ENCODE measurements around the gene LSP1.

Gene LSP1

DNA sequence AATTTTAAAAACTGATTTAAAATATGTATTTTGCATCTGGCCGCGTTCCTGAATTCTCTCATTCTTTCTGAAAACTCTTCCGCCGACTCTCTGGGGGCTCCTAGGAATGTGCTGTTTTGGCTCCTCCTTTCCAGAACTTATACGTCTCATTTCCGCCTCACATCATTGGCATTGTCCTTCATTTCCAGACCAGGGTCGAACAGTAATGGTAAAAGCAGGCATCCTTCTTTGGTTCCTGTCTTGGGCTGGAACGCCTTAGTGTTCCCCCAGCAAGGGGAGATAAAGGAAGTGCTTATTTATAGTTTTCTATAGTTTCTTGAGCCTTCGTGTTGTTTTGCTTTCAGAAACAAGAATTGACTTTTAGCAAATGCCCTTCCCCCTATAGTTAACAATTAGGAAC lies 55.7 kb downstream of the LSP1 start:
- Histone ChIP-seq H3K27ac (ENCODE audit: low read depth, low read length) (no peak overlapping the region), H3K4me1 (ENCODE audit: control insufficient read depth, insufficient read depth, low read length) (peaks cover 26% of the 10 kb centered on the region), H3K36me3 (ENCODE audit: control insufficient read depth, insufficient read depth, low read length) (no peaks in the 10 kb centered on the region), H3K9me3 (ENCODE audit: control insufficient read depth, insufficient read depth, low read length) (no peaks in the 10 kb centered on the region), H3K4me3 (ENCODE audit: low read depth, low read length) (no peak overlapping the region), H3K27me3 (ENCODE audit: control insufficient read depth, insufficient read depth, low read length) (no peaks in the 10 kb centered on the region), H3K9ac (ENCODE audit: low read depth, low read length) (no peak overlapping the region)

- no peak overlapping the region for H3K27ac ChIP-seq (ENCODE audit: low read depth, low read length)
- H3K27me3 ChIP-seq (ENCODE audit: control insufficient read depth, insufficient read depth, low read length), result no peaks in the 10 kb centered on the region
- H3K9me3 ChIP-seq (ENCODE audit: control insufficient read depth, insufficient read depth, low read length), result no peaks in the 10 kb centered on the region
- no peak overlapping the region for H3K9ac ChIP-seq (ENCODE audit: low read depth, low read length)
- peaks cover 26% of the 10 kb centered on the region for H3K4me1 ChIP-seq (ENCODE audit: control insufficient read depth, insufficient read depth, low read length)
- no peak overlapping the region for H3K4me3 ChIP-seq (ENCODE audit: low read depth, low read length)
- no peaks in the 10 kb centered on the region for H3K36me3 ChIP-seq (ENCODE audit: control insufficient read depth, insufficient read depth, low read length)
These were observed 56.6 kb downstream of the LSP1 start for GRCh38 chr11:1909524-1909923.

DNA sequence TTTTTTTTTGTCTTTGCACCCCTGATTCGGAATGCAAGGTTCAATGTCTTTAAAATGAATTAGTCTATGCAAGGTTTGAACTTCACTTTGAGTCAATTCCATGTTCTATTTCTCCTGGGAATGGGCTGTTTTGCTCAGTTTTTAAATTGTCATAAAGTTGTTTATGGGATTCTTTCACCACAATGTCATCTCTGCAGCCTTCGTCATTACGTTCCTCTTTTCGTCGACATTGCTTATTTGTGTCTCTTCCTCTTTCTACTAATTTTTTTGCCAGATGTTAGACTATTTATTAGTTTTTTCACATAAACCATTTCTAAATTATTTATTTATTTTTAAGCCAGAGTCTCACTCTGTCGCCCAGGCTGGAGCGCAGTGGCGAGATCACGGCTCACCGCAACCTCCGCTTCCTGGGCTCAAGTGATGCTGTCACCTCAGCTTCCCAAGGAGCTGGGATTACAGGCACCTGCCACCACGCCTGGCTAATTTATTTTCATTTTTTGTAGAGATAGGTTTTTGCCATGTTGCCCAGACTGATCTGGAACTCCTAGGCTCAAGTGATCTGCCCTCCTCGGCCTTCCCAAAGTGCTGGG lies 59.5 kb downstream of the LSP1 start:
- H3K27me3 ChIP-seq (ENCODE audit: control insufficient read depth, insufficient read depth, low read length), result no peaks in the 10 kb centered on the region
- H3K4me3 ChIP-seq (ENCODE audit: low read depth, low read length), result no peak overlapping the region
- no peak overlapping the region for H3K9ac ChIP-seq (ENCODE audit: low read depth, low read length)
- no peak overlapping the region for H3K27ac ChIP-seq (ENCODE audit: low read depth, low read length)
- H3K36me3 ChIP-seq (ENCODE audit: control insufficient read depth, insufficient read depth, low read length), result no peaks in the 10 kb centered on the region
- peaks cover 13% of the 10 kb centered on the region for H3K4me1 ChIP-seq (ENCODE audit: control insufficient read depth, insufficient read depth, low read length)
- H3K9me3 ChIP-seq (ENCODE audit: control insufficient read depth, insufficient read depth, low read length), result no peaks in the 10 kb centered on the region

- no peak overlapping the region for H3K9ac ChIP-seq (ENCODE audit: low read depth, low read length)
- no peaks in the 10 kb centered on the region for H3K27me3 ChIP-seq (ENCODE audit: control insufficient read depth, insufficient read depth, low read length)
- H3K27ac ChIP-seq (ENCODE audit: low read depth, low read length), result no peak overlapping the region
- H3K4me3 ChIP-seq (ENCODE audit: low read depth, low read length), result no peak overlapping the region
- no peaks in the 10 kb centered on the region for H3K9me3 ChIP-seq (ENCODE audit: control insufficient read depth, insufficient read depth, low read length)
- peaks cover 6% of the 10 kb centered on the region for H3K4me1 ChIP-seq (ENCODE audit: control insufficient read depth, insufficient read depth, low read length)
- H3K36me3 ChIP-seq (ENCODE audit: control insufficient read depth, insufficient read depth, low read length), result no peaks in the 10 kb centered on the region
These were observed 60.6 kb downstream of the LSP1 start for GRCh38 chr11:1913271-1914060.

DNA sequence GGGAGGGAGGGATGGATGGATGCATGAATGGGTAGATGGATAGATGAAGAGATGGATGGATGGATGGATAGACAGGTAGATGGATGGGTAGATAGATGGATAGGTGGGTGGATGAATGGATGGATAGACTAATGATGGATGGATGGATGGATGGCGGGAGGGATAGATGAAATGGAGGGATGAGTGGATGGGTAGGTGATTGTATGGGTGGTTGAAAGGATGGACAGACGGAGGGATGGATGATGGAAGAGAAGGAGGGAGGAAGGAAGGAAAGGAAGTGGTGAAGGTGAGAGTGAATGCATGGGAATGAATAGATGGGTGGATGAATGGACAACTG lies 62.9 kb downstream of the LSP1 start:
- H3K27ac ChIP-seq (ENCODE audit: low read depth, low read length), result no peak overlapping the region
- H3K4me3 ChIP-seq (ENCODE audit: low read depth, low read length), result no peak overlapping the region
- H3K9ac ChIP-seq (ENCODE audit: low read depth, low read length), result no peak overlapping the region
- no peaks in the 10 kb centered on the region; the same call in 1 of the 2 replicates for H3K4me1 ChIP-seq (ENCODE audit: control insufficient read depth, insufficient read depth, low read length)
- H3K9me3 ChIP-seq (ENCODE audit: control insufficient read depth, insufficient read depth, low read length), result no peaks in the 10 kb centered on the region
- no peaks in the 10 kb centered on the region for H3K36me3 ChIP-seq (ENCODE audit: control insufficient read depth, insufficient read depth, low read length)
- H3K27me3 ChIP-seq (ENCODE audit: control insufficient read depth, insufficient read depth, low read length), result no peaks in the 10 kb centered on the region

GRCh38 chr11:1916132-1916985 lies 63.5 kb downstream of the LSP1 start:
- Histone ChIP-seq H3K27me3 (ENCODE audit: control insufficient read depth, insufficient read depth, low read length) (no peaks in the 10 kb centered on the region), H3K27ac (ENCODE audit: low read depth, low read length) (no peak overlapping the region), H3K4me1 (ENCODE audit: control insufficient read depth, insufficient read depth, low read length) (no peaks in the 10 kb centered on the region; the same call in 1 of the 2 replicates), H3K36me3 (ENCODE audit: control insufficient read depth, insufficient read depth, low read length) (no peaks in the 10 kb centered on the region), H3K4me3 (ENCODE audit: low read depth, low read length) (no peak overlapping the region), H3K9me3 (ENCODE audit: control insufficient read depth, insufficient read depth, low read length) (no peaks in the 10 kb centered on the region), H3K9ac (ENCODE audit: low read depth, low read length) (no peak overlapping the region)

DNA sequence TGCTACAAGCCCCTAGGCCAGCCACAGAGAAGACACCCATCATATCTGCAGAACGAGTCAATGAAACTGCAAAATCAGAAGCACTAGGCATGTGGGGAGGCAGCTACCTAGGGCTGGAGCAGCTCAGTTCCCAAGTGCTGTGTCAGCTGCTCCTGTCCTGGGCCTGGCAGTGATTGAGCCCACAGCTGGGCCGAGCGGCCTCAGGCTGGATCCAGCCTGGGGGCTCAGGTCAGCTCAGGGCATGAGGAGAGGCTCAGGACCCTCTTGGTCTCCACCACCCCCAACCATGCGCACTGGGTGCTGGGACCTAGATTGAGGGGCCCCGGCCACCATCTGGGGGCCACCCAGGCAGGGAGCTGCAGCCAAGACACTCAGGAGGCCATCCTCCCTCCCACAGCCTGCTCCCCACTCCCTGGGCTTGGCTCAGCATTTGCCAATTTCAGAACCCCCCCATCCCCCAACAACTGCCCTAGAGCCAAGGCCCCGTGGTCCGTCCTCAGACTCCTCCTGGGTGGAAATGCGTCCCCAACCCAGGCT lies 64.2 kb downstream of the LSP1 start:
- no peak overlapping the region for H3K4me3 ChIP-seq (ENCODE audit: low read depth, low read length)
- no peaks in the 10 kb centered on the region for H3K9me3 ChIP-seq (ENCODE audit: control insufficient read depth, insufficient read depth, low read length)
- no peaks in the 10 kb centered on the region; the same call in 1 of the 2 replicates for H3K4me1 ChIP-seq (ENCODE audit: control insufficient read depth, insufficient read depth, low read length)
- H3K9ac ChIP-seq (ENCODE audit: low read depth, low read length), result no peak overlapping the region
- no peaks in the 10 kb centered on the region for H3K27me3 ChIP-seq (ENCODE audit: control insufficient read depth, insufficient read depth, low read length)
- no peak overlapping the region for H3K27ac ChIP-seq (ENCODE audit: low read depth, low read length)
- no peaks in the 10 kb centered on the region for H3K36me3 ChIP-seq (ENCODE audit: control insufficient read depth, insufficient read depth, low read length)

GRCh38 chr11:1917523-1918435 lies 64.9 kb downstream of the LSP1 start:
- H3K27ac ChIP-seq (ENCODE audit: low read depth, low read length), result no peak overlapping the region
- no peaks in the 10 kb centered on the region for H3K36me3 ChIP-seq (ENCODE audit: control insufficient read depth, insufficient read depth, low read length)
- H3K27me3 ChIP-seq (ENCODE audit: control insufficient read depth, insufficient read depth, low read length), result no peaks in the 10 kb centered on the region
- no peak overlapping the region for H3K9ac ChIP-seq (ENCODE audit: low read depth, low read length)
- no peaks in the 10 kb centered on the region for H3K9me3 ChIP-seq (ENCODE audit: control insufficient read depth, insufficient read depth, low read length)
- H3K4me1 ChIP-seq (ENCODE audit: control insufficient read depth, insufficient read depth, low read length), result no peaks in the 10 kb centered on the region; the same call in 1 of the 2 replicates
- no peak overlapping the region for H3K4me3 ChIP-seq (ENCODE audit: low read depth, low read length)

- no peak overlapping the region for H3K4me3 ChIP-seq (ENCODE audit: low read depth, low read length)
- no peaks in the 10 kb centered on the region for H3K9me3 ChIP-seq (ENCODE audit: control insufficient read depth, insufficient read depth, low read length)
- no peaks in the 10 kb centered on the region; the same call in 1 of the 2 replicates for H3K4me1 ChIP-seq (ENCODE audit: control insufficient read depth, insufficient read depth, low read length)
- H3K36me3 ChIP-seq (ENCODE audit: control insufficient read depth, insufficient read depth, low read length), result no peaks in the 10 kb centered on the region
- no peaks in the 10 kb centered on the region for H3K27me3 ChIP-seq (ENCODE audit: control insufficient read depth, insufficient read depth, low read length)
- H3K9ac ChIP-seq (ENCODE audit: low read depth, low read length), result no peak overlapping the region
- no peak overlapping the region for H3K27ac ChIP-seq (ENCODE audit: low read depth, low read length)
These were observed 65.8 kb downstream of the LSP1 start for GRCh38 chr11:1918436-1919315.
